Activated CD8-positive, alpha-beta memory T cell treated with anti-CD3 and anti-CD28 coated beads for 48 hours (primary cell): ENCODE measurements around the gene MAGEB17.

Experiments used
- DNase-seq, 3 experiments: peaks; one replicate each; pipeline ENCODE4 v3.0.0-alpha.2; 2020; ENCODE audit warnings: low read depth in 2 of 3, low spot score in 2 of 3

MAGEB17 gene

DNA sequence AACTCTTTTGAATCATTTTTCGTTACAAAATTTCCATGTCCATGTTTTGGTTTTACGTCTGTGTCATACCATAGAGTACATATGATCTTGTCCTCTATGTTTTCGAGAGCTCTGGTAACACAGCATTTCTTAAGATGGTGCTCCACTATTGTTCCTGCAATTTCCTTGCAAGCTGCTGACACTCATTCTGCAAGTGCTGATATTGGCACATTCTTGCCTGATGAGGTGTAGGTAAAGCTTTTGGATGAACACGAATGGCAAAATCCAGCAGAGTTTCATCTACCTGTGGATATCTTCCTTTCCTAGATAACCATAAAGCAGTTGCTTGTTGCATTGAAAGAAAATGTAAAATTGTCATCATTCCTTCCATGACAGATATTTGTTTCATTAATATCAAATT, 41.3 kb downstream of the MAGEB17 start:
- DNase-seq: no peak

GRCh38 chrX:16210061-16210460, 42.8 kb downstream of the MAGEB17 start:
- no peak for DNase-seq

DNA sequence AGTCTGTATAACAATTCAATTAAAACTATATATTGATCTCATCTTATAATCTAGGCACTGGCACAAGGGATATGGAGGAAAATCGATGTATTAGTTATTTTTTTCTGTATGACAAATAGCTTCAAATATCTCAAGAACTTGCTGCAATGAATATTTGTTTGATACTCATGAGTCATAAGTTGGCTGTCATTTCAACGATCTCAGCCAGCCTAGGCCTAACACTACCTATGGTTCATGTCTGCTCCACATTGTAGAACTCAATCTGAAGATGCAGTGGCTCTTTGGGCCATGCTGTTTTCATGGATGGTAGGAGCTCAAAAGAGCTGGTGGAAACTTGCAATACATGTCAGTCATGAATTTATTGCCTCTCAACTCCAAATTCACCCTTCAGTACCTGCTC, 44.7 kb downstream of the MAGEB17 start:
- DNase-seq: no peak

GRCh38 chrX:16212436-16212835, 45.2 kb downstream of the MAGEB17 start:
- no peak for DNase-seq

DNA sequence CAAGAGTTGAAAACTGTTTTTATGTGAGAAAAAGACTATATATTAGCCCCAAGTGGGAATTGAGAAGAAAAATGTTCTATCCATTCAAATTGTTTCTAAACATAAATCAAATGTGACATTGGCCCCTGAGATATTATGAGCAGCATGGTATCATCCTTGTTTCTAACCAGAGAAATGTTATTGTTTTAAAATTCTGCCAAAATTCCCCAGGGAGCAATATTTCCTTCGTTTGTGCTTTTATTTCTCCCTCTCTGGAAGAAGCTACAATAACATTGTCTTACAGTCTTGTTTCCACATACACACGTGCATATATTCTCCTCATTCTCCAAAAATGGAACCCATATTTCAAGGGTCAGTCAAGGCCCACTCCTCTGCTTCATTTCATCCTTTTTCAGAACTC, 46.7 kb downstream of the MAGEB17 start:
- DNase-seq: no peak

- DNase-seq: no peak
These were observed 48.4 kb downstream of the MAGEB17 start for GRCh38 chrX:16215660-16216059.
